Tibial nerve (tissue), 4 donors: ENCODE measurements around the gene TBC1D8.

ENCODE experiments used
- EP300 ChIP-seq, 2 donors: sonication (generic); formaldehyde crosslinking; IDR thresholded peaks; one replicate each; pipeline ENCODE4 v1.6.1; 2017; ENCODE audit warnings: antibody characterized with exemption in 2 of 2, mild to moderate bottlenecking in 1 of 2
- TF ChIP-seq, protein P1 (sequence below), 5 experiments: fragments of 200-600 bp in 3 of 5; fragments of 450-650 bp in 2 of 5; sonication (generic) in 3 of 5; IDR thresholded peaks; one replicate each; pipeline ENCODE4 v1.5.1; 2016 to 2019; ENCODE audit warnings: antibody characterized with exemption in 5 of 5, mild to moderate bottlenecking in 3 of 5, moderate library complexity in 2 of 5

DNA sequence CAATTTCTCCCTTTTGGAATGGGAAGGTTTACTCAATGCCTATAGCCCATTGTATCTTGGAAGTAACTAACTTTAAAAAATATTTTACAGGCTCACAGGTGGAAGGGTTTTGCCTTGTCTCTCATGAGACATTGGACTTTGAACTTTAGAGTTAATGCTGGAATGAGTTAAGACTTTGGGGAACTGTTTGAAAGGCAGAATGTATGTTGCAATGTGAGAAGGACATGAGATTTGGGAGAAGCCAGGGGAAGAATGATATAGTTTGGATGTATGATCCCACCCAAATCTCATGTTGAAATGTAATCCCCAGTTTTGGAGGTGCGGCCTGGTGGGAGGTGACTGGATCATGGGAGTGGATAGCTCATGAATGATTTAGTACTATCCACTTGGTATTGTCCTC is 17.5 kb upstream of the TBC1D8 start:
- TF ChIP-seq, protein P1, sequence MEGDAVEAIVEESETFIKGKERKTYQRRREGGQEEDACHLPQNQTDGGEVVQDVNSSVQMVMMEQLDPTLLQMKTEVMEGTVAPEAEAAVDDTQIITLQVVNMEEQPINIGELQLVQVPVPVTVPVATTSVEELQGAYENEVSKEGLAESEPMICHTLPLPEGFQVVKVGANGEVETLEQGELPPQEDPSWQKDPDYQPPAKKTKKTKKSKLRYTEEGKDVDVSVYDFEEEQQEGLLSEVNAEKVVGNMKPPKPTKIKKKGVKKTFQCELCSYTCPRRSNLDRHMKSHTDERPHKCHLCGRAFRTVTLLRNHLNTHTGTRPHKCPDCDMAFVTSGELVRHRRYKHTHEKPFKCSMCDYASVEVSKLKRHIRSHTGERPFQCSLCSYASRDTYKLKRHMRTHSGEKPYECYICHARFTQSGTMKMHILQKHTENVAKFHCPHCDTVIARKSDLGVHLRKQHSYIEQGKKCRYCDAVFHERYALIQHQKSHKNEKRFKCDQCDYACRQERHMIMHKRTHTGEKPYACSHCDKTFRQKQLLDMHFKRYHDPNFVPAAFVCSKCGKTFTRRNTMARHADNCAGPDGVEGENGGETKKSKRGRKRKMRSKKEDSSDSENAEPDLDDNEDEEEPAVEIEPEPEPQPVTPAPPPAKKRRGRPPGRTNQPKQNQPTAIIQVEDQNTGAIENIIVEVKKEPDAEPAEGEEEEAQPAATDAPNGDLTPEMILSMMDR (IDR thresholded peaks at IDR 0.05), result no peak
- TF ChIP-seq EP300 (IDR thresholded peaks at IDR 0.05), result no peak
